ENCODE data around the gene RTN4RL2.
A peak's percentile ranks its signal among the peaks of the same experiment; 100 is the strongest.
"Not testable (repeated sequence)": the region's sequence is repeated elsewhere in the genome, so short reads cannot be mapped to it uniquely, and the experiment has no call there.

RTN4RL2 gene

GRCh38 chr11:57444362-57445121 lies 15.8 kb upstream of the RTN4RL2 start:
- H3K4me3 ChIP-seq (ENCODE audit: low read depth, low read length), result no peak overlapping the region
- TF ChIP-seq CTCF (IDR thresholded peaks at IDR 0.05; ENCODE audit: low read depth, low read length), result no peak

- not testable (repeated sequence) for H3K4me3 ChIP-seq (ENCODE audit: low read depth, low read length)
These were observed 15.3 kb upstream of the RTN4RL2 start for GRCh38 chr11:57445122-57445394.

- TF ChIP-seq CTCF (IDR thresholded peaks at IDR 0.05; ENCODE audit: low read depth, low read length), result no peak
- no peak overlapping the region for H3K4me3 ChIP-seq (ENCODE audit: low read depth, low read length)
These were observed 14.3 kb upstream of the RTN4RL2 start for GRCh38 chr11:57446055-57446454.

- no peak for TF ChIP-seq CTCF (IDR thresholded peaks at IDR 0.05; ENCODE audit: low read depth, low read length)
- H3K4me3 ChIP-seq (ENCODE audit: low read depth, low read length), result no peak overlapping the region
These were observed 6.7 kb upstream of the RTN4RL2 start for GRCh38 chr11:57453543-57454177.

GRCh38 chr11:57456960-57457642 lies 3.2 kb upstream of the RTN4RL2 start:
- TF ChIP-seq CTCF (IDR thresholded peaks at IDR 0.05; ENCODE audit: low read depth, low read length), result peak; percentile 96
- H3K4me3 ChIP-seq (ENCODE audit: low read depth, low read length), result no peak overlapping the region

- TF ChIP-seq CTCF (IDR thresholded peaks at IDR 0.05; ENCODE audit: low read depth, low read length), result no peak
- no peak overlapping the region for H3K4me3 ChIP-seq (ENCODE audit: low read depth, low read length)
These were observed 2.7 kb upstream of the RTN4RL2 start for GRCh38 chr11:57457643-57458023.

GRCh38 chr11:57458060-57458409 lies 2.3 kb upstream of the RTN4RL2 start:
- H3K4me3 ChIP-seq (ENCODE audit: low read depth, low read length), result no peak overlapping the region
- TF ChIP-seq CTCF (IDR thresholded peaks at IDR 0.05; ENCODE audit: low read depth, low read length), result no peak
